BJ (cell line): ENCODE results near the gene ZPR1. TPM values are rescaled to one million over a fixed set of nuclear protein-coding genes. Genes with fewer than 3 reads are reported as not detected.

Experiments
- CTCF ChIA-PET: fragments of 350-600 bp; formaldehyde crosslinking; extraction: SDS; loops from one replicate; lab custom pipeline; 2021; ENCODE audit warnings: antibody characterized with exemption, inconsistent platforms; lab: Yijun Ruan, JAX
- POLR2A ChIA-PET: fragments of 300-600 bp; sonication (Branson Sonifier 250); formaldehyde crosslinking; extraction: SDS; loops from one replicate; lab custom pipeline; 2021; ENCODE audit warnings: antibody characterized with exemption; lab: Charles Lee
- DNase-seq: peaks from one replicate; pipeline ENCODE4 v3.0.0-alpha.2; 2011; ENCODE audit warnings: low read depth
- H3K27me3 ChIP-seq: 2 replicates; pipeline ENCODE4 v1.6.0; 2011; ENCODE audit warnings: low read length; ENCODE audit not compliant: control insufficient read depth, insufficient read depth
- H3K36me3 ChIP-seq: 2 replicates; pipeline ENCODE4 v1.5.1; 2011; ENCODE audit warnings: low read length; ENCODE audit not compliant: control insufficient read depth, insufficient read depth
- H3K4me3 ChIP-seq: 2 replicates; pipeline ENCODE4 v1.5.1; 2011; ENCODE audit warnings: low read depth, mild to moderate bottlenecking, control low read depth, low read length
- polyA plus RNA-seq: library from polyadenylated mRNA; depleted of rRNA; stranded (reverse); fragments of >200 nt; gene quantifications from 2 replicates; pipeline ENCODE4 v1.2.3, GENCODE V29; 2011
- TF ChIP-seq, protein P1 (sequence below): IDR thresholded peaks from 2 replicates; pipeline ENCODE4 v1.5.1; 2011; ENCODE audit warnings: low read depth, mild to moderate bottlenecking, control low read depth, inconsistent platforms, low read length, moderate library complexity; ENCODE audit not compliant: insufficient read depth

The ZPR1 gene
- polyA plus RNA-seq, 1 experiment, result 51.0 TPM

DNA sequence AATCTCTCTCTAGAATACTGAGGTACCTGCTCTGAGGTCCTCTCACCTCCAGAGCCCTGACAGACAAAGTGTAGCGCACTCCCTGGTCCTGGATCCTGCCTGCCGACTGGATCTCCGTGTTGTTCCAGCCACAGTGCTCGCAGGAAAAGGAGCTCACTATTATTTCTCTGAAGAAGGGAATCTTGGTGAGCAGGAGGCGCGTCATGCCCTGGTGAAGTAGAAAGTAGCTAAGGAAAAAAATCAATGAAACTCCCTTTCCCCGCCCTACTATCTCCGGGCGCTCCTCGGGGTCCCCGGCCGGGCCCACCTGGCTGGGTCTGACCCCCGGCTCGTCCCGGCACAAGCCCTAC is 412 bp downstream of the ZPR1 start:
- no peaks in the 10 kb centered on the region for H3K27me3 ChIP-seq
- DNase-seq, result no peak
- ChIA-PET POLR2A (interaction anchor here (0.7 kb wide), 1 partner anchor 66 kb away, joined by 4 read pairs; no protein-coding TSS in a partner anchor), CTCF (interaction anchor here (0.8 to 9.6 kb wide), 8 partner anchors 8 to 439 kb away, joined by 3 to 165 read pairs (median 4); no protein-coding TSS in a partner anchor)
- TF ChIP-seq, protein P1, sequence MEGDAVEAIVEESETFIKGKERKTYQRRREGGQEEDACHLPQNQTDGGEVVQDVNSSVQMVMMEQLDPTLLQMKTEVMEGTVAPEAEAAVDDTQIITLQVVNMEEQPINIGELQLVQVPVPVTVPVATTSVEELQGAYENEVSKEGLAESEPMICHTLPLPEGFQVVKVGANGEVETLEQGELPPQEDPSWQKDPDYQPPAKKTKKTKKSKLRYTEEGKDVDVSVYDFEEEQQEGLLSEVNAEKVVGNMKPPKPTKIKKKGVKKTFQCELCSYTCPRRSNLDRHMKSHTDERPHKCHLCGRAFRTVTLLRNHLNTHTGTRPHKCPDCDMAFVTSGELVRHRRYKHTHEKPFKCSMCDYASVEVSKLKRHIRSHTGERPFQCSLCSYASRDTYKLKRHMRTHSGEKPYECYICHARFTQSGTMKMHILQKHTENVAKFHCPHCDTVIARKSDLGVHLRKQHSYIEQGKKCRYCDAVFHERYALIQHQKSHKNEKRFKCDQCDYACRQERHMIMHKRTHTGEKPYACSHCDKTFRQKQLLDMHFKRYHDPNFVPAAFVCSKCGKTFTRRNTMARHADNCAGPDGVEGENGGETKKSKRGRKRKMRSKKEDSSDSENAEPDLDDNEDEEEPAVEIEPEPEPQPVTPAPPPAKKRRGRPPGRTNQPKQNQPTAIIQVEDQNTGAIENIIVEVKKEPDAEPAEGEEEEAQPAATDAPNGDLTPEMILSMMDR, result no peak
- H3K36me3 ChIP-seq, result peaks cover 23% of the 10 kb centered on the region
- peak overlapping the region; percentile 80 for H3K4me3 ChIP-seq

DNA sequence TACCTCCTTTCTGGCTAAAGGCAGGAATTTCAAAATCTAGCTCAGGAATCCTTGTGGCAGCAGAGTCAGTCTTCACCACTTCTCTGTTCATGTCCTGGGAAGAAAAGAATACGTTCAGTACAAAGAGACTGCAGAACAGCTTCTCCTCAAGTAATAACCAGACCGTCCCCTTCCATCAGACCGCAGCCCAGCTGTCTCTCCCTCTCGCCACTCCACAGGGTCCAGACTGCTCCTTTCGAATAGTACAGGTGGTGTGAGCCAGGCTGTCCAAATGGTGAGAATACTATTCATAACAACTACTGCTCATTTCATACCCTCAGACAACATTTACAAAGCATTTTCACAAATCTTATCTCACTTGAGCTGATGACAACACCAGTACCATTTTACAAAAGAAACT is 857 bp downstream of the ZPR1 start:
- DNase-seq, result no peak
- POLR2A ChIA-PET, result no interaction called here

DNA sequence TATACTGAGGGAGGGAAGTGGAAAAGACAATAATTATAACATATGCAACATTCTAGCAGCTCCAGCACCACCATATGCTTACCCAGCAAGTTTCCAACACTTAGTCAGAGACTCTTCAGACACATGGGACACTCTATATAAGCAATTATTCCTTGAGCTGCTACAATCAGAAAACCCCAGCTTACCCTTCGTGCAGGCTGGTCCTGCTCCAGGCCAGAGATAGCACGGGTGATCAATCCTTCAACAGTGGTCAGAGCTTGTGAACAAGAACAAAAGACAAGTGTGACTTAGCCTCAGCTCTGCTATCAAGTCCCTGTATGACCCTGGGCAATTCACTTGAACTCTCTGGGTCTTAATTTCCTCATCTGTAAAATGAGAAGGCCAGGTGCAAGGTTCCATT is 1.5 kb downstream of the ZPR1 start:
- CTCF ChIA-PET, result interaction anchor here (0.6 to 9.6 kb wide), 7 partner anchors 10 to 436 kb away, joined by 3 to 165 read pairs (median 5); no protein-coding TSS in a partner anchor
- no peaks in the 10 kb centered on the region for H3K27me3 ChIP-seq
- POLR2A ChIA-PET, result no interaction called here
- TF ChIP-seq, protein P1, result no peak
- peaks cover 24% of the 10 kb centered on the region for H3K36me3 ChIP-seq
- H3K4me3 ChIP-seq, result no peak overlapping the region
- no peak for DNase-seq

More for the DNA sequence above, 857 bp downstream of the ZPR1 start:
- Histone ChIP-seq H3K4me3 (peak overlapping the region; percentile 80), H3K27me3 (no peaks in the 10 kb centered on the region), H3K36me3 (peaks cover 23% of the 10 kb centered on the region)
- CTCF ChIA-PET, result interaction anchor here (0.6 to 9.6 kb wide), 10 partner anchors 9 to 440 kb away, joined by 3 to 165 read pairs (median 4); no protein-coding TSS in a partner anchor
- TF ChIP-seq, protein P1, result no peak

DNA sequence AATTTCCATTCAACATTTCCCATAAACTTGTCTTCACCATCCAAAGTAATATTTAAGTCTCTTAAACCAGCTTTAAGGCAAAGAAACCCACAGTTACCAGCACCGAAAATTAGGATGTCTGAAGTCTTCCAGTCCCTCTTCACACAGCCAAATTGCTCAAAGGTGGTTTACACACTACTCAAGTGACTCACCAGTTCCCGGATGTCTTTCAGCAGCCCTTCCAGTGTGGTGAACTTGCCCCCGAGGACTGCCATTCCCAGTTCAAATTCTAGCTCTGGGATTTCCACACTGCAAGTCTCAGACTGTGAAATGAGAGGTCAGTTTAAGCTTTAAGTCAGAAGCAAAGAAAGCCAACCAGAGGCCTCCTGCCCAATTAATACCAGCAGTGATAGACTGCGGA is 5.1 kb downstream of the ZPR1 start:
- no peaks in the 10 kb centered on the region for H3K27me3 ChIP-seq
- peaks cover 36% of the 10 kb centered on the region for H3K36me3 ChIP-seq
- no peak for DNase-seq
- no peak overlapping the region for H3K4me3 ChIP-seq
- TF ChIP-seq, protein P1, result no peak
- POLR2A ChIA-PET, result no interaction called here
- CTCF ChIA-PET, result interaction anchor here (1.3 to 1.5 kb wide), 2 partner anchors 9 to 323 kb away, joined by 3 to 7 read pairs; partner anchors contain the start of gene APOA5

DNA sequence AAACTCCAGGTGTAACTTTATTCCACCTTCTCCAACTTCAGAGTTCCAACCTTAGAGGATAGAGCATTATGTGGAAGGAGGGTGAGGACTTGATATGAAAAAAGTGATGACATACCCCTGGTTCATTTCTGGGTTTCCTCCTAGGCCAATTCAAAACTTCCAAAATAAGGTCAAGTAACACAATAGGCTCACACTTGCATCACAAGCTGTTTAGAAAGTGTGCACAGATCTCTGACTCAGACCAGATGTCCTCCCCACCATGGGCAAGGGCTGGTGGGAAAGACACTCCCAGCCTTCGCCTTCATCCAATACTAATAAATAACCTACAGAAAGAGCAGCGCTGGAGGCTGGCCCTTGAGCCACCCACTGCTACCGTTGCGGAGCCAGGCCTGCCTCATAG is 9.3 kb downstream of the ZPR1 start:
- H3K4me3 ChIP-seq, result no peak overlapping the region
- ChIA-PET POLR2A (no interaction called here), CTCF (no interaction called here)
- TF ChIP-seq, protein P1, result no peak
- H3K27me3 ChIP-seq, result no peaks in the 10 kb centered on the region
- no peak for DNase-seq
- peaks cover 23% of the 10 kb centered on the region for H3K36me3 ChIP-seq
